ENCODE results near the gene CDK5R2.

Gene CDK5R2

DNA sequence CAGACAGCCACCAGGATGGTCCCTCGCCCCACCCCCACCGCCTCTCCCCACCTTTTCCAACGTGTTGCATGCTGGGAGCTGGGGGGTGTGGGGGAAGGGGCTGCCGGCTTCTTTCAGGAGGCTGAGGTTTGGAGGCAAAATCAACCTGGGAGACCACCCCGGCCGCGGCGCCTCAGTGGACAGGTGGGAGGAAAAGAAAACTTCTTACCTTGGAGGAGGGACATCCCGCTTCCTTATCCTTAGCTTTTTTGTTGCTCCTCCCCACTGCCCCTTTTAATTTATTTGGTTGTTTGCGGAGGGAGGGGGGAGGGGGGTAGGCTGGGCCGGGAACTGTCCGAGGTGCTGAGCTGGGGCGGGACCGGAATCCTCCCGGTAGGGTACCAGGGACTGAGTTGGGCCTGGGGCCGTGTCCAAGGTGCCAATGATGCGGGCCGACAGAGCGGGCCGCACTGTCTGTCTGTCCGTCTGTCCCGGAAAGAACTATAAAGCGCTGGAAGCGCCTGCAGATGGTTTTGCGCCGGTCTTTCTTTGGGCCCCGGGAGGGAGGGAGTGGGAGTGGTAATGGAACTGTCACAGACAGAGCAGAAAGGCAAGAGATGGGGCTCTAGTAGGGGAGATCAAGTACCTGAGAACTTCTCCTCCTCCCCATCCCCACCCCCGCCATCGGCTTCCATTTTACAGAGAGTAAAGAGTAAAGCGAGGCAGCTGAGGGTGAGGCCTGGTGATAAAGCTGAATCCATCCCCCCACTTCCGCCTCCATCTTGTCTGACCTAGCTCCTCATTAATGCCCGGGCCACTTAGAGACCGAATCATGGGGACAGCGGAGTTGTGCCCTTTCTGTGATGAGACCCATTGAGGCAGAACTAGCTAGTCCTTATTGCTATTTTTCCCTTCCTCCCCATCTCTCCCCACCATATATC, 2.4 kb downstream of the CDK5R2 start:
- no peak for DNase-seq (ENCODE audit: low read depth in 2 of 2)

DNA sequence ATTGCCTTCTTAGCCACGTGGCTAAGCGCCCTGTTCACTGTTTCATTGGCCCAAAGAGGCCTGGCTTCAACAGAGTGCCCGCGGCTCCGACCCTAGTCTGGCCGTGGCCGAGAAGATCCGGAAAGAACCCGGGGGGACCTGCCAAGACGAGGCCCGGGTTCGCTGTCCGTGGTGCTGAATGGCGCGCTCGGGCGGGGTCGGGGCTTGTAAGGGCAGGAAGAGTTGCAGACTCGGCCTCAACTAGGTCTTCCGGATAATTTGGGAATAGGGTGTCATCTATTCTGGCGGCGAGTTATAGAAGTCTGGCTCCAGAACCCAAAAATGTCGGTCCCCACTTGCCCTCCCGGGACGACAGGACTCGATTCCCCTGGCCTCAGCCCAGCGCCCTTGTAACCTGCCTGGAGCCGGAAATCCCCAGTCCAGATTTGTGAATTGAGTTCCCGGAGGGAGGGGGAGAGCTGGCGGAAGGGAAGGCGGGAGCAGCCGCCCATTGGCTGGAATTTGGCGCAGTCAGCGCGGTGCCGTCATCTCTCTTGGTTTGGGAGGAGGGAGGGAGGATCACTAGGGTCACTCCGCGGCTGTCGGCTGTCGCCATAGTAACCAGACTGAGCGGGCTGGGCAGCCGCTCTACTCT, 3.5 kb downstream of the CDK5R2 start:
- peak in 1 of 2 experiments; percentile 11 for DNase-seq (ENCODE audit: low read depth in 2 of 2)

DNA sequence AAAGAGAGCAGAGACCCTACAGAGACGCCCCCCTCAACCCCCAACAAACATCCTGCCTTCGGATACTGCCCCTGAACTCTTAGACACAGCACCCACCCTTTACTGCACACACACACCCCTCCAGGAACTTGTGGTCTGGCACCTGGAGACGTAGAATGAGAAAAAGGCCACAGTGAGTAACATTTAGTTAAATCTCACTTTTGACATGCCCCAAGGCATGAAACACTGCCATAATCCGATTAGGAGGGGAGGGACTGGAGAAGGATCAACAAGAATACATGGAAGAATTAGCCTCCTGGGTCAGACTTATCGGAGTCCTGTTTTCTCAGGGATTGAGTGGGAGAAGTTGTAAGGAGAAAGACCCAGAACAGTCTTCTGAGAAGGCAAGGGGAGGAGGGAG, 4.1 kb downstream of the CDK5R2 start:
- no peak for DNase-seq (ENCODE audit: low read depth in 2 of 2)

DNA sequence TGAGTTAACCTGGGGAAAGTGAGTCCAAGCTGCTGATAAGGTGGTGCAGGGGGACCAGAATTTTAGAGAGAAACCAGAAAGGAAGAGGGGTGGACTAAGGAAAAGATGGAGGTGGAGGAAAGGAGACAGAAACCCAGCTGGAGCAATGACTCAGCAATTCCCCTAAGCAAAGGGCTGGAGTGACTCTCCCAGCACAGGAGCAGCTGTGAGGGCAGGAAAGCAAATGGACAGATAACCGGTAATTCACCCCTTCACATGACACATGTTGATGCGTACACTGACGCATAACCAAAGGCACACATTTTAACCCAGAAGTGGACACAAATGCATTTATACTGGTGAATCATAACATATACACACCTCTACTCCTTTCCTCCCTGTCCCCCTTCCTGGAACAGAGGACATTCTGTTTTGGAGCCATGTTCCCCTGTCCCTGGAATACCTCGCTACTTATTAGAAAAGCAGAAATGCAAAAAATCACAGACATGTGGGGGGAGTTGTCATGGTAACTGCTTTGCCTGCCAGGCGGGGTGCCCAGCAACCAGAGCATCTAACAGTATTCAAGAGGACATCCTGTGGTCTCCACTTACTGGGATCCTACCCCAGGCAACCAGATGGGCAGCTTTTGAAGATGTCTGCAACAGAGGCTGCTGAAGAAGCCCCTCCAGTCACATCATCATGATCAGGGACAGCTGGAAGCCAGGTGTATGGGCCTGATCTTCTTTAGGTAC, 4.7 kb downstream of the CDK5R2 start:
- no peak for DNase-seq (ENCODE audit: low read depth in 2 of 2)

- no peak for DNase-seq (ENCODE audit: low read depth in 2 of 2)
Measured at GRCh38 chr2:218970894-218971293, 11.4 kb downstream of the CDK5R2 start.

DNA sequence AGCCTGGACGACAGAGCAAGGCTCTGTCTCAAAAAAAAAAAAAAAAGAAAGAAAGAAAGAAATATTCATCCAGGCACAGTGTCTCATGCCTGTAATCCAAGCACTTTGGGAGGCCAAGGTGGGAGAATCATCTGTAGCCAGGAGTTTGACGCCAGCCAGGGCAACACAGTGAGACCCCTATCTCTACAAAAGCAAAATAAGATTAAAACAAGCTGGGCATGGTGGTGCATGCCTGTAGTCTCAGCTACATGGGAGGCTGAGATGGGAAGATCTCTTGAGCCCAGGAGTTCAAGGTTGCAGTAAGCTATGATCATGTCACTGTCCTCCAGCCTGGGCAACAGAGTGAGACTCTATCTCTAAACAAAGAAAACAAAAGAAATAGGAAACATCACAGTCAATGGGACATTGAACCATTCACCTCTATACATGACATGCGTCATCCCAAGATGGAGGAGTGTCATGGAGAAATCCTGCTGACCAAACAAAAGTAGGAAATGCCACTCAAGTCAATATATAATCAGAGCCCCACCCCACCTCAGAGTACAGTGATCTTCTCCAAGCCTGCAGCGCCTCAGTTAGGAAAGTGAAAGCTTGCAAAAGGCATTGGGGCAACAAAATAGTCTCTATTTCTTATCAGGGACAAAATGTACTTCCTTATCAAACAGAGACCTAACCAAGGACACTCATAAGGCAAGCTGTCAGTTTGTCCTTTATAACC, 15.8 kb downstream of the CDK5R2 start:
- DNase-seq (ENCODE audit: low read depth in 2 of 2): no peak

DNA sequence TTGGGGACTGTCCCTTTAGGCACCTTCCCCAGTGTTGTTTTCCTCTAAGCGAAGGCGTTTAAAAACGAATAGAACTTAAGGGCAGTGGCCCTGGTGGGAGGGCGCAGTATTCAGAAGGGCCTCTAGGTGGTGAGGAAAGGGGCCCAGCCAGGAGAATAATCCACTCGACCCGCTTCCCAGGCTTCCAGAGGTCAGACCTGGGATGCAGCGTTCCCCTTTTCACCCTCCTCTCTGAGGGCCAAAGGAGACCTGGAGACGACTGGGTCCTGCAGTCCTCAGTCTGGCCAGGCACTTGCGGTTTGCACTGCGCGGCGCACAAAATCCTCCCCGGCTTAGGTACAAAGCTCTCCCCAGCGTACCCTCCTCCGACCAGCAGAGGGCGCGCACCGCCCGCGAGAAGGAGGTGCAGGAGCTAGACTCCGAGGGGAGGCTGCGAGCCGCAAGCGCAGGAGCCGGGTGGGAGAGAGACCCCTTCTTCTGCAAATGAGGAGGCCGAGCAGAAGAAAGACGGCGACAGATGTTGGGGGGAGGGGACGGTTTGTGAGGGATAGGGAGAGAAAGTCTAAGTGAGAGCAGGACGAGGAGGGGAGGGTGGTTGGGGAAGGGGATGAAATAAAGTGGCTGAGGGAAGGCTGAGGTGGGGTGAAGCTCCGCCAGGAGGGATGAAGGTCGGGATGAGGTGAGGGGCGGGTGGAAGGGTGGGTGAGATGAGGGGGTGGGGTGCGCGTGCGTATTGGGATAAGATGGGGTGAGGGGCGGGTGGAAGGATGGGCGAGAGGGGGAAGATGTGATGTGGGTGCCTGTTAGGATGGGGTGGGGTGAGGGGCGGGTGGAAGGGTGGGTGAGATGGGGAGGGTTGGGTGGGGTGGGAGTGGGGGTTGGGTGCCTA, 20.6 kb downstream of the CDK5R2 start:
- peak; percentile 27 to 28 for DNase-seq (ENCODE audit: low read depth in 2 of 2)

GRCh38 chr2:218980735-218981389, 21.4 kb downstream of the CDK5R2 start:
- DNase-seq (ENCODE audit: low read depth in 2 of 2): no peak

DNA sequence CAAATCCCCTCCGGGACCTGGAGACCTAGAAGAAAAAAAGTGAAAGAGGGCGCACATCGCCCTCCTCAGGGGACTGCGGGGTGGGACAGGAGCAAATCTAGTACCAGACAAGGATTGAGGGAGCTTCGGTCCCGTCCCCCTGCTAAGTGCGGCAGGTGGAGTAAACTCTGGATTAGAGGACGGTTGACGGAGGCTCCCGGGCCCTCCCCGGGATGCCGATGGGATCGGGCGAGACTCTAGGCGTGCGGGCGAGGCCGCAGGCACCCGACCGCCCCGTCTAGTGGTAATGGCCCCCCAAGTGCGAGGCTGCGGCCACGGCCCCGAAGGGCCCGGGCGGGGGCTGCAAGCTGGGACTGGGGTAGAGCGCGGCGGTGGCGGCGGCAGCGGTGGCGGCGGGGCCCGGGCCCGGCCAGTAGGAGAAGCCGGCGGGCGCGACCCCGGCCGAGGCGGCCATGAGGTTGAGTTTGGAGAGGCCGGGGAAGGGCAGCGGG, 22.0 kb downstream of the CDK5R2 start:
- no peak for DNase-seq (ENCODE audit: low read depth in 2 of 2)

- no peak for DNase-seq (ENCODE audit: low read depth in 2 of 2)
Measured at GRCh38 chr2:218981881-218982585, 22.6 kb downstream of the CDK5R2 start.

GRCh38 chr2:218982586-218983262, 23.3 kb downstream of the CDK5R2 start:
- no peak for DNase-seq (ENCODE audit: low read depth in 2 of 2)

- DNase-seq (ENCODE audit: low read depth in 2 of 2): no peak
Measured at GRCh38 chr2:218983263-218983933, 23.9 kb downstream of the CDK5R2 start.

DNA sequence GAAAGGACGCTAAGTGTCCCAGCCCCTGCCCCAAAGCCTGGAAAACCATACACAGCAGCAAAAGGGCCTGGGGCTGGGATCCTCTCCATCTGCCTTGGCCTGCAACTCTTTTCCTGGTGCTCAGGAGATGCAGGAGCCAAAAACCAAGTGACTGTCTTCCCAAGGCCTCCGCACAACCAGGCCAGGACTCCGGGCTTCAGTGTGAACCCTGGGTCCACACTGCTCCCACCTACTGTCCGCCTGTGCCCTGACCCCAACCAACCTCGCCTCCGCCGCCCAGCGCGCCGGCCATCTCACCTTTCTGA, 24.4 kb downstream of the CDK5R2 start:
- DNase-seq (ENCODE audit: low read depth in 2 of 2): no peak

GRCh38 chr2:218984239-218985020, 25.0 kb downstream of the CDK5R2 start:
- no peak for DNase-seq (ENCODE audit: low read depth in 2 of 2)

- DNase-seq (ENCODE audit: low read depth in 2 of 2): no peak
Measured at GRCh38 chr2:218985021-218985324, 25.5 kb downstream of the CDK5R2 start, which contains the start of gene FEV. FEV (minus strand) TSS chr2:218985184; CDS start chr2:218985075, 109 bp downstream.

DNA sequence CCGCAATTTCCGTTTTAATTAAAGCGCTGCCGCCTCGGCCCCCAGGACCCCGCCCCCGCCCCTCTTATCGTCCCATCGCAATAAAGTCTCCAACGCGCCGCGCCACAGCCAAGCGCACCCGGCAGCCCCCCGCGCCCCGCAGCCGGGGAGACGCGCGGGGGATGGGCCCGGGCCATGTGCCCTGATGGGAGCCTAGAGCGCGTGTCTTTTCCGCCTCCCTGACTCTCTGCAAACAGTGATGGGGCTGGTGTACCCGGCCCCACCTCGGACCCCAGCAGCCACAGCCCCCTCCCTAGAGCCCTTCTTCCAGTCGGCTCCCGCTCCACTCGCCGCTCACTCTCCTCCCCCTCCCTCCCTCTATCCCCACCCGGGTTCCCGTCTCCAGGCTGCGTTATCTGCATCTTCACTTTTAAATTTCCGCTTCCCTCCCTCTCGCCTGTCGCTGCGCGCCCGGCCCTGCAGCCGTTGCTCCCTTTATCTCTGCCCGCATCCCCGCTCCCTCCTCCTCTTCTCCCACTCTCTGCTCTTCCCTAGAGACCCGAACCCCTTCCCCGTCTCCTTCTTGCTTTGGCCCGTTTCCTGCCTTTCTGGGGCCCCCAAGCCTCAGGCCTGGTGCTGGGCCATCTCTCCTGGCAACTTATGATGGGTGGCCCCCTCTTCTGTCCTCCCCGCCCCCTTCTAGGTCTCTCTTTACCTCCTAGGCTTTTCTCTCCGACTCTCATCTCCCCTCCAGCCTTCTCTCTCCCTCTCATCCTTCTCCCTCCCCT, 26.0 kb downstream of the CDK5R2 start:
- DNase-seq (ENCODE audit: low read depth in 2 of 2): no peak

- DNase-seq (ENCODE audit: low read depth in 2 of 2): no peak
Measured at GRCh38 chr2:218986148-218986761, 26.8 kb downstream of the CDK5R2 start.

Measured in fibroblast of skin of left quadriceps (primary cell).